Stimulated activated CD8-positive, alpha-beta memory T cell treated with anti-CD3 and anti-CD28 coated beads, Interleukin-4, amount 100 ng/mL, for 48 hours (primary cell): ENCODE data around the gene MARK2.

Experiments
- DNase-seq: peaks from one replicate; pipeline ENCODE4 v3.0.0-alpha.2; 2020

MARK2 gene

DNA sequence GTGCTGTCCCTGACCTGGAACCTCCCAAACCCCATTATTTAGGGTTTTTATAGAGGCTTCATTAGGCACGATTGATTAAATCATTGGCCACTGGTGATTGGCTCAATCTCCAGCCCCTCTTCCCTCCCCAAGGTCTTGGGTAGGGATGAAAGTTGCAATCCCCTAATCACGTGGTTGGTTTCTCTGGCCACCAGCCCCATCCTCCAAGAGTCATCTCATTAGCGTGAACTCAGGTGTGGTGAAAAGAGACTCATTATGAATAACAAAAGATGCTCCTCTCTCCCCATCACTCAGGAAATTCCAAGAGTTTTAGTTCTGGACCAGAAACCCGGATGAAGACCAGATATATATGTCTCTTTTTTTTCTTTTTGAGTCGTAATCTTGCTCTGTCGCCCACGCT is 7.6 kb upstream of the MARK2 start:
- DNase-seq = no peak

DNA sequence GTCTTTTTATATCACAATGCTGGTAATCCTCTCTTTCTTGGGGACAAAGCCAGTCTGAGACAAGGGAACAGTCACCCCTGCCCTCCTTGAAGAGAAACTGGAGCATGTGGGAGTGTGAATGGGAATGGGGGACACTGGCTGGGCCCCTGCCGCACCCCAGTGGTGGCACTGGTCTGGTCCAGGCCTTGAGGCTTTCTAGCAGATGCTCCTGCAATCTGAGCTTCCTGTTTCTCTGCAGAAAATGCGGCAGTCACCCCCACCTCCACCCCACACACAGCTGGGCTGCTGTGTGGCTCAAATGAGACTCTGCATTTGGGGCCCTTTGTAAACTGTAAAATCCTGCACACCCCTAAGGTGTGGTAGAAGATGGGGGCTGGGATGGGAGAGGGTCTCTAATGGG is 6.6 kb upstream of the MARK2 start:
- no peak for DNase-seq

DNA sequence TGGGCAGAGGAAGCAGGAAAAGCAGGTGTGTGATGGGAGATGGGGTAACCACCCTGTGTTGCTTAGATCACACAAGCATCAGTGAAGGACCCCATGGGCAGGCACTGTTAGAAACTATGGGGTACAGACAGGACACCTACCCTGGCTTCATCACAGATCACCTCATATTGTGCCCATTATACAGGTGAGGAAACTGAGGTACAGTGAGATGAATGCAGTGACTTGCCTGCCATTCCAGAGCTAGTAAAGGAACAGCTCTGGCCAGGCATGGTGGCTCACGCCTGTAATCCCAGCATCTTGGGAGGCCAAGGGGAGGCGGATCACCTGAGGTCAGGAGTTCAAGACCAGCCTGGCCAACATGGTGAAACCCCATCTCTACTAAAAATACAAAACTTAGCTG is 5.9 kb upstream of the MARK2 start:
- DNase-seq = no peak

GRCh38 chr11:63834535-63835157 is 4.3 kb upstream of the MARK2 start:
- no peak for DNase-seq

GRCh38 chr11:63835158-63835545 is 3.8 kb upstream of the MARK2 start:
- DNase-seq = no peak

GRCh38 chr11:63837027-63837688 is 1.8 kb upstream of the MARK2 start:
- DNase-seq = peak; percentile 84

DNA sequence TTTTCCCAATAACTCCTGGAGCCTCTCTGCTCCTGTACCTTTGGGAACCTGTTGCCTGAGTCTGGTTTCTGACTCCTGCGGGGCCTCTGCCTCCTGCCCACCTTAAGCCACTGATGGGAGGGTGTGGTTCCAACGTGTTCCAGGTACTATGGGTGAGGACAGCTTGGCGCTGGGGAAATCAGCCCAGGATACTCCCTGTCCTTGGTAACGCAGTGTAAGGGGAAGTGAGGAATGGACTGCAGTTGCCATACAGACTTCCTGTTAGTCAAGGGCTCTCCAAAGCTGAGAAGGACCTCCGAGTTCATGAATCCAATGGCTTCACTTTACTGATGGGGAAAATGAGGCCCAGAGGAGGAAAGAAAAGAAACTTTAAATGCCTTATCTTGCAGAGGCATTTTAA is 1.2 kb upstream of the MARK2 start:
- no peak for DNase-seq

DNA sequence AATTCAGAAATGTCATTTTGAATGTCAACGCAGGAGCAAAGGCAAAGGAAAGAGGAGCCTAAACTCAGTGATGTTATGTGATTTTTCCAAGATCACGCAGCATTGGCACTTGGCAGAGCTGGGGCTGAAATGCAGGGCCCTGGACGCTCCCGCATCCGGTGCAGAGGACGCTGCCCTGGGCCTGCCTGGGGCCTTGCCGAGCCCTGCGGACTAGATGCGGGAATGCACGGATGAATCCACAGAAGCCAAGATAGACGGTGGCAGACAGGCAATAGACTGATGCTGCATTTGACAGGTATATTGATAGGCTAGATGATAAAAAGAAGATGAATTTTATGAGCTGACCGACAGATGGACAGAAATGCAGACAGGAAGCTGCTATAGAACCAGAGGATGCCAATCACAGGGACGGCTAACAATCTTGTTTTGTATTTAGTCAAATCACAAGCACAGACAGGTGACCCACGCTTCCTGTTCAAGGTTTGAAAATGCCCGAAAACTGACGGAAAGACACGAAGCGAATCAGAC is 696 bp upstream of the MARK2 start:
- no peak for DNase-seq

GRCh38 chr11:63839508-63840355 is 822 bp downstream of the MARK2 start:
- DNase-seq = peak; percentile 50

- DNase-seq = no peak
These were observed 1.6 kb downstream of the MARK2 start for GRCh38 chr11:63840356-63841060.

DNA sequence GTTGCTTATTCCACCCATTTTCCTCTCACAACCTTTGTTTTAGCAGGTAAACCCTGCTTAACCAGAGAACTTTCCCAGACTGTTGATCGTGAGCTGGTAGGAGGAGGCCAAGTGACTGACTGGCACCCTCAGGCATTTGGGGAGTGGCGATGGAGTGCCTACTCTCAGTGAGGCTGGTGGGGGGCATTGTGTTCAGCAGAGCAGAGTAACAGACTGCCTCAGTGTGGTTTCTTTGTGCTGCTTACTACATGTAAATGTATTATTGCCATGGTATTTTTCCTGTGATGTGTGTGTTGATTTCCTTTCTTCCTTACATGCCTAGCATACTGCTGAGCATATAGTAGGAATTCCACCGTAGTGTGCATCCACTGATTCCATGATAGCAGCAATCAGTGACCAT is 2.6 kb downstream of the MARK2 start:
- no peak for DNase-seq

DNA sequence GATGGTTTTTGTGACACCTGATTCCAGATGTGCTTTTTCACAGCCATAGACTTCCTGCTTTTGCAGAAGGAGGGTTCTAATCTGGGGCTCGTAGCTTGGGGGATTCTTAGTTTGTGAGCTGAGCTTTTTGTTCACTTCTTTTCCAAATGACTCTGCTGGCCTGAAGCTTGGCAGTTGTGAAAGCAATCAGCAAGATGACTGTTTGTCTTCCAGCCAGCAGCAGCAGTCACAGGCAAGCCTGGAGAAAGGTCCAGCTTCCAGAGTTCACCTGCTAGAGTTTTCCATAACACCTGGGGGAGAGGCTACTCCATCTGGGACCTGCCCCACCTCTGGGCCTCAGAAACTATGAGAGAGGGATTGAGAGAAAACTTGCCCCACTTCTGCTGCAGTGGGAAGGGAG is 4.1 kb downstream of the MARK2 start:
- no peak for DNase-seq

DNA sequence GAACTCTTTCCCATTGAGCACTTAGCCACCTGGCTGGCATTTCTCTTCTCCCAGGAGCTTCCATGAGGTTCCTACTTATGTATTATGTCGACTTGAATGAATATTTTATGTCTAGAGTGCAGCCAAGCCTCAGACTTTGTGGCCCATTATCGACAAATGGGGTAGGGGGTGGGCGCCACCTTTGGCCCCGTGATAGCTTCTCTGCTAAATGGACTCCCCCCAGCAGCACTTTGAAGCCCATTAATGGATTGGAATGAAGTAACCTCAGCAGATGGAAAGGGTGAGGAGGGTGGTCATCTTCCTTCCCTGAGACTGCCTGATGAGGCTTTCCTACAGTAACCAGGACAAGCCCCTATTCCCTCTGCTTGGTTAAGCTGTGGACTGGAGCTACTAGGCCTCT is 5.9 kb downstream of the MARK2 start:
- no peak for DNase-seq

DNA sequence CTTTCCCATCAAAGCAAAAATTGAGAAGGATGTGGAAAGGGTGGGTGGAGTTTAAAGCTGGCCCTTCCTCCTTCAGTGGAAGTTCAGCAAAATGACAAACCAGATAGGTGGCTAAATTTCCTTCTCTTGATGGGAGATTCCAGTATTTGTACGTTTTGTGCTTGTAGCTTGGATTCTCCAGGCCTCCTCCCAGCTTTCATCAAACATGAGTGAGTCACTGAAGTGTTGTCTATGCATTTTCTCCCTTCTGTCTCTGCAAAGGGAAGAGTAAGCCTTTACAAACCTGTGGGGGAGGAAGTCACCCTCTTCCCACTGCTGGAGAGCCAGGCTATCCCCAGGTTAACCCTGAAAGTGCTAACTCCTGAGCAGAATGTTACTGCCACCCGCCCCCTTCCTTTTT is 6.4 kb downstream of the MARK2 start:
- no peak for DNase-seq

- DNase-seq = no peak
These were observed 7.0 kb downstream of the MARK2 start for GRCh38 chr11:63845911-63846310.

GRCh38 chr11:63846897-63847296 is 8.0 kb downstream of the MARK2 start:
- DNase-seq = no peak

DNA sequence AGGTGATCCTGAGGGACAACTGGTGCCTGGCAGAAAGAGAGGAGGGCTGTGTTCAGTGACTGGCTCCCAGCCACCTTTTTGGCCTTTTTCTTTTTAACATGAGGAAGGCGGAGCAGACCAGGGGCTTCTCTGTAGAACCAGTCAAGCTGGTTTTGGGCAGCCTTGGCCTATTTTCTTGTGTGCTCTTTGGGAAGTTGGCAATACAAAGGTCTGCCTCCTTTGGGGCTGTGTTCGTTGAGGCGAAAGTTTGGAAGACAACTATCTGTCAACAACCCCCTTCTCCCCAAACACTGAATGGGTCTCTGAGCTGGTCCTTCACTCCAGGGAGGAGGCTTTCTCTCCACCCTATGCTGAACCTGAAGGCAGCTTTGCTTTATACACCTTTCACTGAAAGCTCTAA is 8.5 kb downstream of the MARK2 start:
- DNase-seq = no peak

GRCh38 chr11:63849691-63850090 is 10.8 kb downstream of the MARK2 start:
- no peak for DNase-seq

DNA sequence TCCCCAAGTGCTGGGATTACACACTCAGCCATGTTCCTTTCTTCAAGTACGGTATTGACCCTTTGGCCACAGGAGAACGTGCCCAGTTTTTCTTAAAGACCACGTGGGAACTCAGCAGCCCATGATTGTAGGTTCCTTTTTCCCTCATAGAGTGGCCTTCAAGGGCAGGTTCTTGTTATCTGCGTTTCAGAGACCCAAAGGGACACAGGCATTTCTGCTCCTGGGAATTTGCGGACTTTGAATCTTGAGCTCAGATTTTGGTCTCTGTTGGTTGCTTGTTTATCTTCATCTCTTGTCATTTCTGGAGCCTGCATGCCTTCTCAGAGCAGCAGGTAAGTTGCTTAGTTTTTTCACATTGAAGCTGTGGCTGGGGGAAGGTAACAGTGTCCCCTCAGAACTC is 12.0 kb downstream of the MARK2 start:
- DNase-seq = no peak

GRCh38 chr11:63851364-63851763 is 12.5 kb downstream of the MARK2 start:
- DNase-seq = no peak

- no peak for DNase-seq
These were observed 14.6 kb downstream of the MARK2 start for GRCh38 chr11:63853476-63853875.

DNA sequence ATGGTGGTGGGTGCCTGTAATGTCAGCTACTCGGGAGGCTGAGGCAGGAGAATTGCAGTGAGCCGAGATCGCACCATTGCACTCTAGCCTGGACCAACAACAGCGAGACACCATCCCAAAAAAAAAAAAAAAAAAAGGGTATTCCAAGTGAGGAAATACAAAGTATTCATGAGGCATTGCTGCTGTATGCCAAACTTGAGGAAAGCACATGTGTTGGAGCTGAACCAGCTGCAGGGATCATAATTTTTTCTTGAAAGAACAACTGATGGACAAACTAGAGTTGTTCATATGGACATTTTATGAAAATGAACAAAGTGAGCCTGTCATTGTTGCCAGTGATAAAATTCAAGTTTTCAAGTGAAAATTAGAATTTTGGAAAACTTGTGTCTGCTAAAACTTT is 15.8 kb downstream of the MARK2 start:
- DNase-seq = no peak

- no peak for DNase-seq
These were observed 17.1 kb downstream of the MARK2 start for GRCh38 chr11:63855975-63856374.
